ENCODE results near the gene ACTR1B.
"Not testable (repeated sequence)": the region's sequence is repeated elsewhere in the genome, so short reads cannot be mapped to it uniquely, and the experiment has no call there.

DNA sequence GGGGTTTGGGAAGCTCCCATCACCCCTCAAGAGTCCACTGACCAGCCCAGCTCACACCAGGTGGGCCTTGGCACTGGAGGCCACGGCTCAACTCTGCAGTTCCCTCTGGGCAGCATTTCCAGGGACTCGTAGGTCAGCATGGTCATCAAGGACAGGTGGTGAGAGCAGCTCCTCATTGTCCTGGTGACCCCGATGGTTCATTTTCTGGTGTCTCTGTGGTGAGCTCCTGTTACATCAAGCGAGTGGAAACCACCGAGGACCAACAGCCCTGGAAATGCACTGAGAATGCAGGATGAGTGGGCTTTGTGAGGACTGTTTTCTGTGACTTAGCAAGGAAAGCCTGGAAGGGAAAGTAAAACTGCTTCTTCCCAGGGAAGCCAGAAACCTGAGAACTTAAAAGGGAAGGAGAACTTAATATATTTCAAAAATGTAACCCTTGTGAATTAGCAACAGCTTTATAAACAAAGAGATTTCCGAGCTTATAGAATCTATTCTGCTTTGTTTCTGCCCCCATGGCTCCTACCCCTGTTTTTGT lies 8.8 kb upstream of the ACTR1B start:
- not testable (repeated sequence) for TF ChIP-seq TOX (CRISPR knock-in tag; IDR thresholded peaks at IDR 0.05; ENCODE audit: borderline replicate concordance); ZFP30 (CRISPR knock-in tag; IDR thresholded peaks at IDR 0.05); ZNF8 (CRISPR knock-in tag; IDR thresholded peaks at IDR 0.05); ISL1 (CRISPR knock-in tag; IDR thresholded peaks at IDR 0.05); OSR1 (CRISPR knock-in tag; IDR thresholded peaks at IDR 0.05); RARB (CRISPR knock-in tag; IDR thresholded peaks at IDR 0.05); ARNTL (CRISPR knock-in tag; IDR thresholded peaks at IDR 0.05; ENCODE audit: borderline replicate concordance, low read depth); BACH2 (CRISPR knock-in tag; IDR thresholded peaks at IDR 0.05; ENCODE audit: borderline replicate concordance); ZFP3 (CRISPR knock-in tag; IDR thresholded peaks at IDR 0.05); SNAI2 (CRISPR knock-in tag; IDR thresholded peaks at IDR 0.05)
- TF ChIP-seq, protein P1, sequence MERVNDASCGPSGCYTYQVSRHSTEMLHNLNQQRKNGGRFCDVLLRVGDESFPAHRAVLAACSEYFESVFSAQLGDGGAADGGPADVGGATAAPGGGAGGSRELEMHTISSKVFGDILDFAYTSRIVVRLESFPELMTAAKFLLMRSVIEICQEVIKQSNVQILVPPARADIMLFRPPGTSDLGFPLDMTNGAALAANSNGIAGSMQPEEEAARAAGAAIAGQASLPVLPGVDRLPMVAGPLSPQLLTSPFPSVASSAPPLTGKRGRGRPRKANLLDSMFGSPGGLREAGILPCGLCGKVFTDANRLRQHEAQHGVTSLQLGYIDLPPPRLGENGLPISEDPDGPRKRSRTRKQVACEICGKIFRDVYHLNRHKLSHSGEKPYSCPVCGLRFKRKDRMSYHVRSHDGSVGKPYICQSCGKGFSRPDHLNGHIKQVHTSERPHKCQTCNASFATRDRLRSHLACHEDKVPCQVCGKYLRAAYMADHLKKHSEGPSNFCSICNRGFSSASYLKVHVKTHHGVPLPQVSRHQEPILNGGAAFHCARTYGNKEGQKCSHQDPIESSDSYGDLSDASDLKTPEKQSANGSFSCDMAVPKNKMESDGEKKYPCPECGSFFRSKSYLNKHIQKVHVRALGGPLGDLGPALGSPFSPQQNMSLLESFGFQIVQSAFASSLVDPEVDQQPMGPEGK (CRISPR knock-in tag; IDR thresholded peaks at IDR 0.05; ENCODE audit: borderline replicate concordance): not testable (repeated sequence)
- TF ChIP-seq, protein P2, sequence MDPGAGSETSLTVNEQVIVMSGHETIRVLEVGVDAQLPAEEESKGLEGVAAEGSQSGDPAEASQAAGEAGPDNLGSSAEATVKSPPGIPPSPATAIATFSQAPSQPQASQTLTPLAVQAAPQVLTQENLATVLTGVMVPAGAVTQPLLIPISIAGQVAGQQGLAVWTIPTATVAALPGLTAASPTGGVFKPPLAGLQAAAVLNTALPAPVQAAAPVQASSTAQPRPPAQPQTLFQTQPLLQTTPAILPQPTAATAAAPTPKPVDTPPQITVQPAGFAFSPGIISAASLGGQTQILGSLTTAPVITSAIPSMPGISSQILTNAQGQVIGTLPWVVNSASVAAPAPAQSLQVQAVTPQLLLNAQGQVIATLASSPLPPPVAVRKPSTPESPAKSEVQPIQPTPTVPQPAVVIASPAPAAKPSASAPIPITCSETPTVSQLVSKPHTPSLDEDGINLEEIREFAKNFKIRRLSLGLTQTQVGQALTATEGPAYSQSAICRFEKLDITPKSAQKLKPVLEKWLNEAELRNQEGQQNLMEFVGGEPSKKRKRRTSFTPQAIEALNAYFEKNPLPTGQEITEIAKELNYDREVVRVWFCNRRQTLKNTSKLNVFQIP (CRISPR knock-in tag; IDR thresholded peaks at IDR 0.05; ENCODE audit: borderline replicate concordance, low read depth): not testable (repeated sequence)
- TF ChIP-seq, protein P3, sequence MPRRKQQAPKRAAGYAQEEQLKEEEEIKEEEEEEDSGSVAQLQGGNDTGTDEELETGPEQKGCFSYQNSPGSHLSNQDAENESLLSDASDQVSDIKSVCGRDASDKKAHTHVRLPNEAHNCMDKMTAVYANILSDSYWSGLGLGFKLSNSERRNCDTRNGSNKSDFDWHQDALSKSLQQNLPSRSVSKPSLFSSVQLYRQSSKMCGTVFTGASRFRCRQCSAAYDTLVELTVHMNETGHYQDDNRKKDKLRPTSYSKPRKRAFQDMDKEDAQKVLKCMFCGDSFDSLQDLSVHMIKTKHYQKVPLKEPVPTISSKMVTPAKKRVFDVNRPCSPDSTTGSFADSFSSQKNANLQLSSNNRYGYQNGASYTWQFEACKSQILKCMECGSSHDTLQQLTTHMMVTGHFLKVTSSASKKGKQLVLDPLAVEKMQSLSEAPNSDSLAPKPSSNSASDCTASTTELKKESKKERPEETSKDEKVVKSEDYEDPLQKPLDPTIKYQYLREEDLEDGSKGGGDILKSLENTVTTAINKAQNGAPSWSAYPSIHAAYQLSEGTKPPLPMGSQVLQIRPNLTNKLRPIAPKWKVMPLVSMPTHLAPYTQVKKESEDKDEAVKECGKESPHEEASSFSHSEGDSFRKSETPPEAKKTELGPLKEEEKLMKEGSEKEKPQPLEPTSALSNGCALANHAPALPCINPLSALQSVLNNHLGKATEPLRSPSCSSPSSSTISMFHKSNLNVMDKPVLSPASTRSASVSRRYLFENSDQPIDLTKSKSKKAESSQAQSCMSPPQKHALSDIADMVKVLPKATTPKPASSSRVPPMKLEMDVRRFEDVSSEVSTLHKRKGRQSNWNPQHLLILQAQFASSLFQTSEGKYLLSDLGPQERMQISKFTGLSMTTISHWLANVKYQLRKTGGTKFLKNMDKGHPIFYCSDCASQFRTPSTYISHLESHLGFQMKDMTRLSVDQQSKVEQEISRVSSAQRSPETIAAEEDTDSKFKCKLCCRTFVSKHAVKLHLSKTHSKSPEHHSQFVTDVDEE (CRISPR knock-in tag; IDR thresholded peaks at IDR 0.05): not testable (repeated sequence)
